Small intestine (tissue), 7 donors: ENCODE measurements around the gene RNF113A. TPM values are rescaled to one million over a fixed set of nuclear protein-coding genes. Genes with fewer than 3 reads are reported as not detected.
"Not testable (repeated sequence)": the region's sequence is repeated elsewhere in the genome, so short reads cannot be mapped to it uniquely, and the experiment has no call there.

Experiments used
- DNase-seq, 2 donors: peaks; one replicate each; pipeline versions ENCODE4 v3.0.0 to v3.0.0-alpha.2; 2013
- FAIRE-seq: peaks from 2 replicates; lab custom pipeline; 2012; peaks lifted over from hg19 to GRCh38; lab: Jason Lieb, UNC
- H3K27ac ChIP-seq, 3 donors: one replicate each; pipeline ENCODE4 v1.5.1; 2013; ENCODE audit warnings: low read length in 2 of 3, mild to moderate bottlenecking in 2 of 3, control low read depth in 1 of 3, inconsistent platforms in 1 of 3, low read depth in 1 of 3, moderate library complexity in 1 of 3
- H3K27me3 ChIP-seq, 3 donors: one replicate each; pipeline ENCODE4 v1.6.1; 2013; ENCODE audit warnings: low read length in 3 of 3, inconsistent platforms in 1 of 3; ENCODE audit not compliant: control insufficient read depth in 3 of 3, insufficient read depth in 3 of 3
- H3K36me3 ChIP-seq, 3 donors: one replicate each; pipeline ENCODE4 v1.6.1; 2013; ENCODE audit warnings: low read length in 3 of 3, inconsistent platforms in 1 of 3, low read depth in 1 of 3, mild to moderate bottlenecking in 1 of 3, moderate library complexity in 1 of 3; ENCODE audit not compliant: control insufficient read depth in 3 of 3, insufficient read depth in 2 of 3
- H3K4me1 ChIP-seq, 3 donors: one replicate each; pipeline ENCODE4 v1.6.1; 2013; ENCODE audit warnings: low read length in 2 of 3, inconsistent platforms in 1 of 3, low read depth in 1 of 3, mild to moderate bottlenecking in 1 of 3, moderate library complexity in 1 of 3; ENCODE audit not compliant: control insufficient read depth in 3 of 3, insufficient read depth in 2 of 3
- H3K4me3 ChIP-seq, 3 donors: one replicate each; pipeline ENCODE4 v1.5.1; 2013; ENCODE audit warnings: low read length in 3 of 3, control low read depth in 1 of 3, inconsistent platforms in 1 of 3, low read depth in 1 of 3, mild to moderate bottlenecking in 1 of 3, moderate library complexity in 1 of 3
- H3K9me3 ChIP-seq, 2 donors: one replicate each; pipeline ENCODE4 v1.6.1; 2013; ENCODE audit warnings: low read depth in 1 of 2, low read length in 1 of 2; ENCODE audit not compliant: control insufficient read depth in 2 of 2, insufficient read depth in 1 of 2
- WGBS, 3 donors: extraction: QIAGEN DNeasy Blood & Tissue Kit; methylation state at CpG; one replicate each; pipeline ENCODE4 v1.1.7; 2013; 5-methylcytosine and 5-hydroxymethylcytosine counted together
- polyA plus RNA-seq, 4 donors: library from polyadenylated mRNA; stranded (reverse) in 3 of 4; unstranded in 1 of 4; fragments of 200-250 nt in 3 of 4; fragments of 120-200 nt in 1 of 4; gene quantifications; one replicate each; pipeline versions ENCODE4 v1.2.1 to v1.2.3, GENCODE V29; 2013
- donor health status: healthy with polysubstance abuse.
- donor health status: control.
- donor health status: control.
- donor health status: Bipolar disorder and iron deficiency.
- donor health status: healthy.

RNF113A gene
- polyA plus RNA-seq, 4 donors, result 17.5 to 27.5 (median 21.0) TPM

DNA sequence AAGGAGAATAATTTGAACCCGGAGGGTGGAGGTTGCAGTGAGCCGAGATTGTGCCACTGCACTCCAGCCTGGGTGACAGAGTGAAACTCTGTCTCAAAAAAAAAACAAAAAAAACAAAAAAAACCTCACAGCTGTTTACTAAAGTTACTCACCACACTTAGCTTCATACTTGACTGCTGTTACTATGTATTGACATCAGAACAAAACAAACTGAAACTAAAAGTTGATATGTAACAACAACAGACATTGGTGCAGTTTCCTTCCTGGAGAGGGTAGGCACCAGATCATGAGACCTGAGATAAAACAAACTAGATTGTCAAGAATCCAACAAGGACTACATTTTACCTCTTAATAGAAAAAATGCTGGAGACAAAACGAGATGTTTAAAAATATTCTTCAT lies 49.8 kb downstream of the RNF113A start:
- H3K4me3 ChIP-seq, FAIRE-seq, H3K9me3 ChIP-seq, H3K36me3 ChIP-seq, H3K4me1 ChIP-seq, H3K27me3 ChIP-seq, H3K27ac ChIP-seq: not testable (repeated sequence)
- WGBS, 3 donors, result 43 to 60% (median 50%) methylated on average over 3 of the region's 3 CpGs
- DNase-seq, result peak; percentile 17 to 35

Other genes starting within 250 kb of the RNF113A start
- gene SEPTIN6, start 178.6 kb downstream of the RNF113A start, polyA plus RNA-seq, result 10 to 100 TPM in 1 of 4 donors, 1 to 10 TPM in 3; 3.6 to 13.0 (median 6.9) TPM
- 1 to 10 TPM; 3.3 to 5.7 (median 4.9) TPM for gene SOWAHD, start 113.1 kb downstream of the RNF113A start, polyA plus RNA-seq
- 1,000 to 10,000 TPM; 3,740 to 8,743 (median 5,210) TPM for gene RPL39, start 80.1 kb downstream of the RNF113A start, polyA plus RNA-seq
- gene UPF3B, start 18.8 kb downstream of the RNF113A start, polyA plus RNA-seq, result 10 to 100 TPM; 13.0 to 22.1 (median 16.3) TPM
- gene NDUFA1, start 99 bp upstream of the RNF113A start, polyA plus RNA-seq, result 100 to 1,000 TPM in 3 of 4 donors, 10 to 100 TPM in 1; 87.9 to 420 (median 233) TPM
- gene AKAP14, start 24.2 kb upstream of the RNF113A start, polyA plus RNA-seq, result under 1 TPM in 2 of 4 donors, not detected in 2; 0.10 to 0.37 TPM
- 1 to 10 TPM; 4.9 to 9.2 (median 5.0) TPM for gene NKAP, start 72.0 kb upstream of the RNF113A start, polyA plus RNA-seq
- gene RHOXF2B, start 206.0 kb upstream of the RNF113A start, polyA plus RNA-seq, result not detected
- 1 to 10 TPM in 2 of 4 donors, not detected in 2; 1.0 to 1.1 TPM for gene RHOXF1, start 244.2 kb upstream of the RNF113A start, polyA plus RNA-seq